ENCODE results near the gene C6orf47.

The C6orf47 gene

GRCh38 chr6:31661262-31662123 lies 915 bp upstream of the C6orf47 start:
- no peak for DNase-seq (ENCODE audit: low spot score)

DNA sequence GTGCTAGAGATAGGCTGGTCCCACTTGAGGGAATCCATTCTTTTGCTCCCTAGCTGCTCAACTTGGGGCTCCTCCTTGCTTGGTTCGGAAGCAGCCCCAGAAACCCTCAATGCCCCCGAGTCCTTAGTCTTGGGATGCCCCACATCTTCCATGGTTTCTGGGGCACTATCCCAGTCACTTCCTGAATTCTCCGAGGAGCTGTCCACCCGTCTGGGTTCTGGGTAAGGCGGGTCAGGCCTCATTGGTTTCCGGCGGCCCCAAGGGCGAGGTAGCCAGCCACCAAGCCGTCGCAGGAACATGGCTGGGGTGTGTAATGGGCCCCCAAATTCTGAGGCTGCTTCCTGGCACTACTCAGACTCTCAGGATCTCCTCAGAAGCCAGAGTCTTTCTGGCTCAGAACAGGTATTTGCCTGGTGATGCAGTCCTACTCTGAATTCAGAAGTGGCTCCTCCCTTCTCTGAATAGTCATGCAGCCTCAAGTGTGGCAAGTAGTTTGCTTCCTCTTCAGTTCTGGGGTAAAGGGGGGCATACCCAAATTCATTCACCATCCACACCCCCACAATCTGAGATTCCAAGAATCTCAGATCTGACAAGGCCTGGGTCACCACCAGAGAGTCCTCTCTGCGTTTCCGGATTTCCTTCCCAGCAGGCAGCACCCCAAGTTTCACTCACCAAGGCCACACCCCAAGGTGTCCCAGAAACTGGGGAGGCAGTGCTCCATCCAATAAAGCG lies 763 bp downstream of the C6orf47 start:
- DNase-seq (ENCODE audit: low spot score) = no peak

DNA sequence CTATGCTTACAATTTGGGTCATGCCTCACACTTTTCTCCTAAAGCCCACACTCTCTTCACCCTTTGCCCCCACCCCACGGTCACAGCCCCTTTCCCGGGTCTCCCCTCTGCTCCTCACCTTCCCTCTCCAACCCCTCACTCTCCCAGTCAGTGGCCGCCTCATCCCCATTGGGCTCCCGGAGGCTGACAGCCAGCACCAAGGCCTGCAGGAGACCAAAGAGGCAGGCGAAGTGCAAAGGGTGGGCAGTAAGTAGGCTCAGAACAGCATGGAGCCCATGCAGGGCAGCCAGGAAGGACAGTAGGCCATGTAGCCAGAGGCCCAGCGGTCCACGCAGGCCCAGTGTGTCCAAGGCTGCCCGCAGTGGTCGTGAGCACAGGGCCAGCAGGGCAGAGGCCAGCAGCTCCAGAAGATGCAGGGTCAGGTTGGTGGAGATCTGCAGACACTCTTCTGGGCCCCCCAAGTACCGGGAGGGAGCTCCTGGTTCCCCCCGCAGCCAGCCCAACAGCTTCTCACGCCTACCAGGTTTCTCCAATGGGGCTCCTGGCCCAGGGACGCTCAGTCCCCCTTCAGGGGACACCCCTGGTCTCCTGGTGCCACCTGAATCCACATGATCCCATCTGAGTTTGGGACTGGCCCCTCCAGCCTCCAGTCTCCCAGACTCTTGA lies 1.5 kb downstream of the C6orf47 start:
- no peak for DNase-seq (ENCODE audit: low spot score)

GRCh38 chr6:31658158-31658688 lies 2.4 kb downstream of the C6orf47 start:
- DNase-seq (ENCODE audit: low spot score) = no peak

DNA sequence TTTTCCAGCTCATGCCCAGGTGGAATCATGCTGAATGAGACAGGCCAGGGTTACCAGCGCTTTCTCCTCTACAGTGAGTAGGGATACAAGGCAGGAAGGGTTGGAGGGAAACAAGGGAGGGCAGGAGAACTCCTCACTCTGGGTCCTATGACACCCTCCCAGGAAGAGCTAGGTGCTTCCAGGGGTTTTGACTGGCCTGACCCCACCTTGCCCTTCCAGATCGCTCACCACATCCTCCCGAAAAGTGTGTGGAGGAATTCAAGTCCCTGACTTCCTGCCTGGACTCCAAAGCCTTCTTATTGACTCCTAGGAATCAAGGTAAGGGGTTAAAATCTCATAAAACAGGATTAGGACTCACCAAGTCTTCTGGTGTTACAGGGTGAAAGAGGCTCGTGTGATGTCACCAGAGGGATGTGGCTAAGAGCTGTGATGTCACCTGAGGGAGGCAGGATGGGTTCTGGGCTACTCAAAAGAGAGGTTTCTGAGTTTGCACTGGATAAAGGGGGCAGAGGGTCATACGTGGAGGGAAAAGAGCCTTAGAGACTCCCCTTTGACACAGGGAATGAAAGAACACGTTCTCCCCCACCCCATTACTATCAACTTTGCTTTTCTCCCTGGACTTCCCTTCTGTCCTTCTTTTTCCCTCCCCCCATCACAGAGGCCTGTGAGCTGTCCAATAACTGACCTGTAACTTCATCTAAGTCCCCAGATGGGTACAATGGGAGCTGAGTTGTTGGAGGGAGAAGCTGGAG lies 3.0 kb downstream of the C6orf47 start:
- no peak for DNase-seq (ENCODE audit: low spot score)

DNA sequence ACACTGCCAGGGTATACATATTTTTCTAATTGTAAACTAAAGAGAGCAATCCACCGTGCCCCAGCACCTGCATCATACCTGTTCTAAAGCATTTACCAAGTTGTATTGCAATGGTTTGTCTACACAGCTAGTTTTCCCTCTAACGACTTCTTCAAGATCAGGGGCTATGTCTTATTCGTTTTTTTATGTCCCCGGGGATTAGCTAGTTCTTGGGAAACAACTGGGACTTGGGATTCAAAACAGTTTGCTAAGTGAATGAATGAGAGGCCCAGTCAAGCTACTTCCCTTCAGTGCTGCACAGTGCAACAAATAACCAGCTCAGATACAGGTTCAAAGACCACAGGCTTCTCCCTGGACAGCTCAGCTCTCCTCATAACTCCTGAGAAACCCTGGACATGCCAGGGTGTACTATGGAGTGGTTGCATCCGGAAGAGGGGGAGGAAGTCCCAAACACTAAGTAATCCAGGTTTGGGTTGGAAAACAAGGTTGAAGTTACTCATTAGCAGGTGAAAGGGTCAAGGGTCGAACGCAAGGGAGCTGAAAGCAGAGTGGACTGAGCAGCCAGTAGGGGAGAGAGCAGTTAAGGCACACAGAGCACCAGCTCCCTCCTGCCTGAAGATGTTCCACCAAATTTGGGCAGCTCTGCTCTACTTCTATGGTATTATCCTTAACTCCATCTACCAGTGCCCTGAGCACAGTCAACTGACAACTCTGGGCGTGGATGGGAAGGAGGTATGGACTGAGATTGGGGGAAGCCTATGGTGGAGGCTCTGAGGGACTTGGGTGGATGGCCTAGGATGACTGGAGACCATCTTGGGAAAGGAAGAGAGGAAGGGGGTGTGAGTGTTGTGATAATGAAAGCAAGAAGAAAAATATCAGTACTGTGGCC lies 5.0 kb downstream of the C6orf47 start, which contains the start of gene APOM:
Gene APOM (plus strand): TSS at position 546 of the 889 bp plus-strand sequence. CDS start 73 bp downstream, at position 619.
- DNase-seq (ENCODE audit: low spot score) = peak; percentile 63

- no peak for DNase-seq (ENCODE audit: low spot score)
These were observed 5.8 kb downstream of the C6orf47 start for GRCh38 chr6:31654574-31655348.

GRCh38 chr6:31652925-31653724 lies 7.5 kb downstream of the C6orf47 start:
- peak; percentile 75 for DNase-seq (ENCODE audit: low spot score)

GRCh38 chr6:31651602-31652191 lies 8.9 kb downstream of the C6orf47 start:
- DNase-seq (ENCODE audit: low spot score) = peak; percentile 63

DNA sequence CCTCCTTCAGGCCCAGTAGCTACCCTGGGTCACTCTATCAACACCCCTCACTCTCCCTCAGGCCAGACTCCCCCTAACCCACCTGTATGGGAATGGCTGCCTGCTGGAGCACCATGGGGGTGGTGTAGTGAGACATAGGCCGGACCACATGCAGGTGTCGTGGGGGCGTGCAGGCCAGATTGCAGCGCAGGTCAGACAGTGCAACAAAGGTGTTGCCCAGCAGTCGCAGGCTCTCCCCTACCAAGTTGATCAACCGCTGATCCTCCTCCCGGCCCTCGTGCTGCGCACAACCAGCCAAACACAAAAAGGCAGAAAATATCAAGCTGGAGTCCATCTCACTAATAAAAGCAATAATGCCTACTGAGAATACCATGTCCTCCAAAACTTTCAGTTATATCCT lies 15.3 kb downstream of the C6orf47 start:
- DNase-seq (ENCODE audit: low spot score) = no peak

DNA sequence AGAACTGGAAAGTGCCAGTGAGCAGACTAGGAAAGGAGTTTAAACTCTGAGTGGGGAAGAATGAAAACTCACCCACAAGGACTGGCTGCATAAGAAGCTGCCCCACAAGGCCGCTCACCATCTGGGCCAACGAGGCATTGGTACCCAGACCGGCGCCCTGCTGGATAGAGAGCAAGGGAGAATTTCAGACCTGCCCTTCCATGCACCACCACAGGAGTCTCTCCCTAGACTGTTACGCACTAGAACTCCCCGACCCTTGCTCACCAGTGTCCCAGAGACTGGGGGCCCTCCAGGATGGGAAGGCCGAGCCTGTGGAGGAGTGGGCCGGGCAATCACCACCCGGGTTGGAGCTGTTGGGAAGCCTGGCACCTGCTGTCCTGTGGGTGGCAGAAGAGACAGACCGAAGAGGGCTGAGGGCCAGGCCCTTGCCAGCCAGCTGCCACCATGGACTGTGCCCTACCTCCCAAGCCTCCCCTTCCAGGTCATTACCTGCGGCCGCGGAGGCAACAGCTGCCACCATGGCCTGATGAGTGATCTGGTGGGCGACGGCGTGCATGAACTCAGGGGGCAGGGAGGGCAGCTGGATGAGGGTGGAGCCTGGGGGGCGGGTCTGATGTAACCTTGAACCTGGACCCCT lies 16.6 kb downstream of the C6orf47 start:
- no peak for DNase-seq (ENCODE audit: low spot score)

- no peak for DNase-seq (ENCODE audit: low spot score)
These were observed 17.6 kb downstream of the C6orf47 start for GRCh38 chr6:31642798-31643570.

GRCh38 chr6:31641370-31641769 lies 19.2 kb downstream of the C6orf47 start:
- DNase-seq (ENCODE audit: low spot score) = no peak

DNA sequence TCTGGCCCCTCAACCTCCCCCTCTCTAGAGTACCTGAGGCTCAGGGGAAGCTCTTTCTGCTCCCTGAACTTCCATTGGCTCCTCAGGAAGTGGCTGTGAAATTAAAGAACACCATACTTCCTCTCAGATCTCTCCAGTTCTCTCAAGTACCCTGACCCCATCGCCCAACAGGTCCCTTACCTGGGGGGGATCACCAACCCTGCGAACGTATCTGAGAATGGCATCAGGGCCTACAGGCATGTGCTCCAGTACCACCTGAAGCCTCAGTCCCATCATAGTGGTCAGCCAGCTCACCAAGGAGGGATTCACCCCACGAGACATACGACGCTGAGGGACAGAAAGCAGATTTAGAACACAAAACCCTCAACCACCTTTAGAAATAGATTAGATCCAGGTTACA lies 20.0 kb downstream of the C6orf47 start:
- DNase-seq (ENCODE audit: low spot score) = no peak

- no peak for DNase-seq (ENCODE audit: low spot score)
These were observed 21.1 kb downstream of the C6orf47 start for GRCh38 chr6:31639449-31639861.

DNA sequence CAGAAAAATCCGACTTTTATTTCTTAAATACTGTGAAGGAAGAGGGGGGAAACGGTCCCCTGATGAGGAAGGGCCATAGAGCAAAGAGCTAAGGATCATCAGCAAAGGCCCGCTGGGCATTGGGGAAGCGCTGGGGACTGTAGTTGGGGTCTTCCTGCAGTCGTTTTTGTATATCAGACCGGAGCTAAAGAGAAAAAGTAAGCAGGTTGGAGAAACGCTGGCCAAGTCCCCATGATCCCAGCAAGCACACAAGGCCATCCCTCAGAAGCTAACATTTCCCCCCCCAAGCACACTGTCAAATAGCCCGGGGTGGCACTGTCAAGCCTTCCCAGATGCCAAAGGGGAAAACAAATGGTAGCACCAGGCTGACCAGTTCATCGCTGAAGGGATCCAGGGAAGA lies 21.5 kb downstream of the C6orf47 start:
- DNase-seq (ENCODE audit: low spot score) = no peak
